ENCODE results near the gene COL9A3. TPM values are rescaled to one million over a fixed set of nuclear protein-coding genes. Genes with fewer than 3 reads are reported as not detected.

The COL9A3 gene
- total and polyA plus RNA-seq, 8 donors: 2.3 to 107 (median 56.2) TPM

DNA sequence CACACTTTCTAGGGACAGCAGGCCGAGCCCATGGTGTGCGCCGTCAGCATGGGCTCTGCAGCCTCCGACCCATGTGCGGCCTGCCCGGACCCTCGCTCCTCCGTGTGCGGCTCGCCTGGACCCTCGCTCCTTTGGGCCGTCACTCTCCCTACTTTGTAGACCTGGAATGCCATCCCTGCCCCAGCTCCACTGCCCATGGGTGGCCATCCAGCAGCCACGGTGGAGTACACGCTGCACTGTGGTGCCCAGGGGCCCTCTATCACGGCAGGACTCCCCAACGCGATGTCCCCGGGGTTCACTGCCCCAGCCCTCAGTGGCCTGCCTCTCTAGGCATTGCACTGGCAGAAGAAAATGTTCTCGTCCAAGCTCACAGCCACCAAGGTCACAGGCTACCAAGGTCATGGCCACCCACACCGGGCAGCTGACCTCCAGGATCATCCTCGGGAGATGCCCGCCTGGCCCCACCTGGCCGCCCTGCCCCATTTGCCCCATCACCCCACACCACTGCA lies 44.7 kb upstream of the COL9A3 start:
- Histone ChIP-seq H3K9me3 (no peaks in the 10 kb centered on the region), H3K36me3 (no peaks in the 10 kb centered on the region), H3K4me1 (peaks cover 0 to 39% of the 10 kb centered on the region in 2 donors), H3K27me3 (peaks cover 0 to 37% of the 10 kb centered on the region in 2 donors), H3K4me3 (no peak overlapping the region), H3K27ac (no peak overlapping the region)
- no peak for ATAC-seq
- peak in 1 of 4 donors; percentile 53 for DNase-seq
- intact Hi-C loops (cut with DNase I): no loop called here
- TF ChIP-seq, protein P1, sequence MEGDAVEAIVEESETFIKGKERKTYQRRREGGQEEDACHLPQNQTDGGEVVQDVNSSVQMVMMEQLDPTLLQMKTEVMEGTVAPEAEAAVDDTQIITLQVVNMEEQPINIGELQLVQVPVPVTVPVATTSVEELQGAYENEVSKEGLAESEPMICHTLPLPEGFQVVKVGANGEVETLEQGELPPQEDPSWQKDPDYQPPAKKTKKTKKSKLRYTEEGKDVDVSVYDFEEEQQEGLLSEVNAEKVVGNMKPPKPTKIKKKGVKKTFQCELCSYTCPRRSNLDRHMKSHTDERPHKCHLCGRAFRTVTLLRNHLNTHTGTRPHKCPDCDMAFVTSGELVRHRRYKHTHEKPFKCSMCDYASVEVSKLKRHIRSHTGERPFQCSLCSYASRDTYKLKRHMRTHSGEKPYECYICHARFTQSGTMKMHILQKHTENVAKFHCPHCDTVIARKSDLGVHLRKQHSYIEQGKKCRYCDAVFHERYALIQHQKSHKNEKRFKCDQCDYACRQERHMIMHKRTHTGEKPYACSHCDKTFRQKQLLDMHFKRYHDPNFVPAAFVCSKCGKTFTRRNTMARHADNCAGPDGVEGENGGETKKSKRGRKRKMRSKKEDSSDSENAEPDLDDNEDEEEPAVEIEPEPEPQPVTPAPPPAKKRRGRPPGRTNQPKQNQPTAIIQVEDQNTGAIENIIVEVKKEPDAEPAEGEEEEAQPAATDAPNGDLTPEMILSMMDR (IDR thresholded peaks at IDR 0.05): no peak

DNA sequence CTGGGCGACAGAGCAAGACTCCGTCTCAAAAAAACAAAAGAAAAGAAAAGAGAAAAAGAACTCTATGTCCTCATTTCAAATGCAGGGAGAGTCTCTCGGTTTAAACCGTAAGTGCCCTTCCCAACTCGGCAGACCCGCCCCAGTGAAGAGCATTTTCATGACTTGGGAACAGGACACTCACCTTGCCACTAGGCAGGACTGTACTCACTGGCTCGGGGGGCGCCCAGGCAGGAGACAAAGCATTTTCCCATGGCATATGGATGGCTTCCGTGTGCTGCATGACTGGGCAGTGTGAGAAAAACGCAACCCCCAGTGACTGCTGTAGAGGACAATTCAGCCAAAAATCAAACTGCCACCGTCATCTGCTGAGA lies 44.2 kb upstream of the COL9A3 start:
- intact Hi-C loops (cut with DNase I): no loop called here
- TF ChIP-seq, protein P1 (IDR thresholded peaks at IDR 0.05): no peak
- no peak for ATAC-seq
- peaks cover 0 to 36% of the 10 kb centered on the region in 2 donors for H3K27me3 ChIP-seq
- H3K4me1 ChIP-seq: peaks cover 0 to 43% of the 10 kb centered on the region in 2 donors
- no peaks in the 10 kb centered on the region for H3K9me3 ChIP-seq
- H3K27ac ChIP-seq: no peak overlapping the region
- H3K4me3 ChIP-seq: no peak overlapping the region
- H3K36me3 ChIP-seq: no peaks in the 10 kb centered on the region
- peak in 1 of 4 donors; percentile 23 for DNase-seq

DNA sequence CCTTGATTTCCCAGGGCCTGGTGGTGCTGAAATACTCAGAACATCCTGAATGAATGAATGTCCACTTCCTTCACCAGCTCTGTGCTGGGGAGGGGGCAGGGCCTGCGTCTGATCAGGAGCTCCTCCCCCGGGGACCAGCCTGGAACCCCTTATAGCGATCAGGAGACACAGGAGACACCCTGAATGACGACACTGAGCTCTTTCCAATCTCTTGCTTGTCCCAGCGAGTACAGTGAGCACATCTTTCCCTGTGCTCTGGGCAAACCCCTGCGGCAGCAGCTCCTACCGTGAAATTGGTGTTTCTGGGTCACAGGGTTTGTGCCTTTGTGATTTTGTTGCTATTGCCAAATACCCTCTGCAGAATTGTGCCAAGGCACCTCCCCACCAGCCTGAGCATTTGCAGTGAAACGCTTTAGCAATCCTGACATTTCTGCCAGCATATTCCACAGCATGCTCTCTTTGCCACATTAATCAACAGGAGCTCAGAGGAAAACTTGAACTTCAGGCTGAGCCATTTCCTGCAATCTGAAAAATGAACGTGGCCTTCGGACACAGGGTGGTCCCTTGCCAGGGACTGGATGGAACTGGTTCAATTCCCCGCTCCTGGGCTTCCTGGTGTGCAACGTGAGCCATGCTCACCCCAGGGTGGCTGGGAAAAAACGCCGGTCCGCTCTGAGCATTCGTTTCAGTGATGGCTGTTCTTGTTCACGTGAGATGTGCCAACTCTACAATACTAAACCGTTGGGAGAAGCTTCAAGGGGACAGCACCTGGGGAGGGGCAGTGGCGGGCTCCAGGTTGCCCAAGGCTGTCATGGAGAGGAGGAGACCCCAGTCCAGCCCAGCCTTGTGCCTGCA lies 43.6 kb upstream of the COL9A3 start:
- no peaks in the 10 kb centered on the region for H3K36me3 ChIP-seq
- H3K27ac ChIP-seq: no peak overlapping the region
- intact Hi-C loops (cut with DNase I): no loop called here
- TF ChIP-seq, protein P1 (IDR thresholded peaks at IDR 0.05): no peak
- H3K4me1 ChIP-seq: peaks cover 0 to 43% of the 10 kb centered on the region in 2 donors
- no peaks in the 10 kb centered on the region for H3K9me3 ChIP-seq
- peaks cover 0 to 30% of the 10 kb centered on the region in 2 donors for H3K27me3 ChIP-seq
- no peak overlapping the region for H3K4me3 ChIP-seq
- DNase-seq (peak in 1 of 4 donors; percentile 45), ATAC-seq (no peak)

DNA sequence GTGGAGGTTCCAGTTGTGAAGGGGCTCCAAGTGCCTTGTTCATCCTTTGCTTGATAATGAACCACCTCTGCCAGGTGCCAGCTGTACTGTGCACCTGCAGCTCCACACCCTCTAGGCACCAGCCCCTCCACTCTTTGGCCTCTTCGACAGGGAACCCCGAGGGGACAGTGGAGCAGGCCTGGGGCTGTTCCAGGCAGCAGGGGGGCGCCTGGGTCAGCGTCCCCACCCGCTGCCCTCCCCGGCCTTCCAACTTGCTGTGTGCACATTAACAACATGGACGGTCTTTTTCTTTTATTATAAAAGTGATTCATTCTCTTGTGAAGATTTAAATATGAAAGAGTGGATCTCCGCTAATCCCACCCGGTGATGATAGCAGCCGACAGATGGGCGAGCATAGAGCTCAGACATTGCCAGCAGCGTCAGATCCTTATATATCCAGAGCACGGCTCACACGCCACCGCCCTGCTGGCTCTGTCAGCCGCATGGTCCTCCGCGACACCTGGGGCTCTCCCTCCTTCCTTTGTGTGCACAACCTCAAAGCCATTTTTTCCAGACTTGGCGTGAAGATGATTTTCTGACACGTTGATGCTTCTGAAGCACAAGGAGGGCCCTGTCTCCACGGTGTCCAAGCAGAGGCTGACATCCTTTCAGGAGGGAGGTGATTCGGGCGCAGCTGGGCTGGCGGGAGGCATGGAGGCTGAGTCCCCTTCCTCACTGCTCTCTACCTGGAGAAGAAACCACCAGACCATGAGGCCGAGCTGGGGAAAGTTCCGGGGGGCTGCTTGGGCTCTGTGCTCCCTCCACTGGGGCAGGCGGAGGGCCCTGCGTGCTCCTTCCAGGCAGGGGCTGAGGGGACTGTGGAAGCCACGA lies 42.8 kb upstream of the COL9A3 start:
- TF ChIP-seq, protein P1 (IDR thresholded peaks at IDR 0.05): no peak

More for the DNA sequence above, 42.8 kb upstream of the COL9A3 start:
- Histone ChIP-seq H3K36me3 (no peaks in the 10 kb centered on the region), H3K27me3 (peaks cover 0 to 26% of the 10 kb centered on the region in 2 donors), H3K4me1 (peaks cover 0 to 43% of the 10 kb centered on the region in 2 donors), H3K27ac (no peak overlapping the region), H3K4me3 (no peak overlapping the region), H3K9me3 (no peaks in the 10 kb centered on the region)
- intact Hi-C loops (cut with DNase I): no loop called here
- DNase-seq (peak in 1 of 4 donors; percentile 67), ATAC-seq (no peak)
